ENCODE measurements around the gene MGST2.

DNA sequence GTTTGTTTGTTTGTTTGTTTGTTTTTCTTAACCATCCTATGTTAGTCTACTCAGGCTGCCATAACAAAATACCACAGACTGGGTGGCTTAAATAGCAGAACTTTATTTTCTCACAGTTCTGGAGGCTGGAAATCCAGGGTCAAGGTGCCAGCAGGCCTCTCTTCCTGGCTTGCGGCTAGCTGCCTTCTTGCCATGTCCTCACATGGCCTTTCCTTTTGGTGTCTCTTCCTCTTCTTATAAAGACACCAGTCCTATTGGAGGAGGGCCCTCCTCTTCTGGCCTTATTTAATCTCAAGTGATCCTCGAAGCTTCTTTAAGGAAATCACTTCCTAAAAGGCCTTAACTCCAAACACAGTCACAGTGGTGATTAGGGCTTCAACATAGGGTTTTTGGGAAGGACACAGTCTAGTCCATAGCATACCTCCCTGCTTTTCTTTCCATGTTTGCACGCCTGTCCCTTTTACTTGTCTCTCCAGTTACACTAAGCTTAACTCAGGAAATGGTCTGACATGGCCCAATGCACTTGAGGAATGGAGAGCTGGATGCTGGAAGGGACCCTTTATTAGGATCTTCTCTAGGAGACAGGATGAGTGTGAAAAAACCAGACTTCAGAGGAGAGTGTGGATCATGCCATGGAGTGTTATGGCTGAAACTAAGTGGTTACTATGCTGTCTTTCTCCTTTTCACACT, 36.0 kb upstream of the MGST2 start:
- TF ChIP-seq, protein P1, sequence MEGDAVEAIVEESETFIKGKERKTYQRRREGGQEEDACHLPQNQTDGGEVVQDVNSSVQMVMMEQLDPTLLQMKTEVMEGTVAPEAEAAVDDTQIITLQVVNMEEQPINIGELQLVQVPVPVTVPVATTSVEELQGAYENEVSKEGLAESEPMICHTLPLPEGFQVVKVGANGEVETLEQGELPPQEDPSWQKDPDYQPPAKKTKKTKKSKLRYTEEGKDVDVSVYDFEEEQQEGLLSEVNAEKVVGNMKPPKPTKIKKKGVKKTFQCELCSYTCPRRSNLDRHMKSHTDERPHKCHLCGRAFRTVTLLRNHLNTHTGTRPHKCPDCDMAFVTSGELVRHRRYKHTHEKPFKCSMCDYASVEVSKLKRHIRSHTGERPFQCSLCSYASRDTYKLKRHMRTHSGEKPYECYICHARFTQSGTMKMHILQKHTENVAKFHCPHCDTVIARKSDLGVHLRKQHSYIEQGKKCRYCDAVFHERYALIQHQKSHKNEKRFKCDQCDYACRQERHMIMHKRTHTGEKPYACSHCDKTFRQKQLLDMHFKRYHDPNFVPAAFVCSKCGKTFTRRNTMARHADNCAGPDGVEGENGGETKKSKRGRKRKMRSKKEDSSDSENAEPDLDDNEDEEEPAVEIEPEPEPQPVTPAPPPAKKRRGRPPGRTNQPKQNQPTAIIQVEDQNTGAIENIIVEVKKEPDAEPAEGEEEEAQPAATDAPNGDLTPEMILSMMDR (IDR thresholded peaks at IDR 0.05; ENCODE audit: poor library complexity) = no peak
- TF ChIP-seq EZH2phosphoT487 (IDR thresholded peaks at IDR 0.05; ENCODE audit: low read depth, severe bottlenecking, unreplicated experiment) (no peak), EZH2 (IDR thresholded peaks at IDR 0.05; ENCODE audit: borderline replicate concordance) (no peak)

Data from hepatocyte (in vitro differentiated cells).